ENCODE data around the gene LENG8.
"Not testable (repeated sequence)": the region's sequence is repeated elsewhere in the genome, so short reads cannot be mapped to it uniquely, and the experiment has no call there.

Gene LENG8

GRCh38 chr19:54507824-54508223 is 58.8 kb downstream of the LENG8 start:
- H3K9ac ChIP-seq (ENCODE audit: low read length), result no peak overlapping the region
- H3K36me3 ChIP-seq (replicated peaks; ENCODE audit: insufficient read depth, low read length), result no peaks in the 10 kb centered on the region
- TF ChIP-seq EZH2phosphoT487 (IDR thresholded peaks at IDR 0.05; ENCODE audit: low read length) (no peak), EZH2 (optimal IDR thresholded peaks at IDR 0.05; ENCODE audit: low read depth, low read length) (no peak)
- TF ChIP-seq, protein P1, sequence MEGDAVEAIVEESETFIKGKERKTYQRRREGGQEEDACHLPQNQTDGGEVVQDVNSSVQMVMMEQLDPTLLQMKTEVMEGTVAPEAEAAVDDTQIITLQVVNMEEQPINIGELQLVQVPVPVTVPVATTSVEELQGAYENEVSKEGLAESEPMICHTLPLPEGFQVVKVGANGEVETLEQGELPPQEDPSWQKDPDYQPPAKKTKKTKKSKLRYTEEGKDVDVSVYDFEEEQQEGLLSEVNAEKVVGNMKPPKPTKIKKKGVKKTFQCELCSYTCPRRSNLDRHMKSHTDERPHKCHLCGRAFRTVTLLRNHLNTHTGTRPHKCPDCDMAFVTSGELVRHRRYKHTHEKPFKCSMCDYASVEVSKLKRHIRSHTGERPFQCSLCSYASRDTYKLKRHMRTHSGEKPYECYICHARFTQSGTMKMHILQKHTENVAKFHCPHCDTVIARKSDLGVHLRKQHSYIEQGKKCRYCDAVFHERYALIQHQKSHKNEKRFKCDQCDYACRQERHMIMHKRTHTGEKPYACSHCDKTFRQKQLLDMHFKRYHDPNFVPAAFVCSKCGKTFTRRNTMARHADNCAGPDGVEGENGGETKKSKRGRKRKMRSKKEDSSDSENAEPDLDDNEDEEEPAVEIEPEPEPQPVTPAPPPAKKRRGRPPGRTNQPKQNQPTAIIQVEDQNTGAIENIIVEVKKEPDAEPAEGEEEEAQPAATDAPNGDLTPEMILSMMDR (IDR thresholded peaks at IDR 0.05; ENCODE audit: low read length), result no peak

DNA sequence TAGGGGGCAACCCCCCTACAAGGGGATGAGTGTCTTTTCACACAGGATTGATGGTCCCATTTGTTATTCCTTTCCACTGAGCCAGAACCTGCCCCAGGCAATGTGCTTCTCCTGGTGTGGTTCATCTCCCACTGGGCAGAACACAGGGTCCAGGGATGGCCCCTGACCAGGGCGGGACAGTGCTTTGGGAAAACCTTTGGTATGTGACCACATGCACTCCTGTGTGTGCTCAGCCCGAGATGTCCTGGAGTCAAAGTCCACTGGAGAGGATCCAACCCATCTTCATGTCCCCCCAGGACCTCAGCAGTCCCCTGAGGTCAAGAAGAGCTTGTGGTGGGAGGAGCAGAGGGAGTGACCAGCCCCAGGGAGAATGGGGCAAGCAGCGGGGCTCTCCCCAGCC is 59.5 kb downstream of the LENG8 start:
- peaks cover 60% of the 10 kb centered on the region for H3K27me3 ChIP-seq (replicated peaks; ENCODE audit: insufficient read depth, low read length)

More at GRCh38 chr19:54507824-54508223, 58.8 kb downstream of the LENG8 start:
- no peaks in the 10 kb centered on the region for H3K79me2 ChIP-seq (ENCODE audit: low read length)
- H3K27ac ChIP-seq (ENCODE audit: low read length), result no peak overlapping the region
- H2AFZ ChIP-seq (ENCODE audit: low read length), result no peak overlapping the region
- DNase-seq, result no peak
- peaks cover 60% of the 10 kb centered on the region for H3K27me3 ChIP-seq (replicated peaks; ENCODE audit: insufficient read depth, low read length)
- no peaks in the 10 kb centered on the region for H3F3A ChIP-seq (ENCODE audit: insufficient read depth, low read length)
- H3K9me3 ChIP-seq (replicated peaks; ENCODE audit: insufficient read depth, low read length), result no peaks in the 10 kb centered on the region
- no peak overlapping the region for H3K4me3 ChIP-seq (ENCODE audit: low read length)
- no peaks in the 10 kb centered on the region for H3K4me1 ChIP-seq (ENCODE audit: low read length)
- no peaks in the 10 kb centered on the region for H4K20me1 ChIP-seq (ENCODE audit: insufficient read depth, low read length)
- H3K4me2 ChIP-seq (ENCODE audit: low read depth, low read length), result no peak overlapping the region
- H3K9me2 ChIP-seq (replicated peaks; ENCODE audit: insufficient read depth, low read length), result no peaks in the 10 kb centered on the region

DNA sequence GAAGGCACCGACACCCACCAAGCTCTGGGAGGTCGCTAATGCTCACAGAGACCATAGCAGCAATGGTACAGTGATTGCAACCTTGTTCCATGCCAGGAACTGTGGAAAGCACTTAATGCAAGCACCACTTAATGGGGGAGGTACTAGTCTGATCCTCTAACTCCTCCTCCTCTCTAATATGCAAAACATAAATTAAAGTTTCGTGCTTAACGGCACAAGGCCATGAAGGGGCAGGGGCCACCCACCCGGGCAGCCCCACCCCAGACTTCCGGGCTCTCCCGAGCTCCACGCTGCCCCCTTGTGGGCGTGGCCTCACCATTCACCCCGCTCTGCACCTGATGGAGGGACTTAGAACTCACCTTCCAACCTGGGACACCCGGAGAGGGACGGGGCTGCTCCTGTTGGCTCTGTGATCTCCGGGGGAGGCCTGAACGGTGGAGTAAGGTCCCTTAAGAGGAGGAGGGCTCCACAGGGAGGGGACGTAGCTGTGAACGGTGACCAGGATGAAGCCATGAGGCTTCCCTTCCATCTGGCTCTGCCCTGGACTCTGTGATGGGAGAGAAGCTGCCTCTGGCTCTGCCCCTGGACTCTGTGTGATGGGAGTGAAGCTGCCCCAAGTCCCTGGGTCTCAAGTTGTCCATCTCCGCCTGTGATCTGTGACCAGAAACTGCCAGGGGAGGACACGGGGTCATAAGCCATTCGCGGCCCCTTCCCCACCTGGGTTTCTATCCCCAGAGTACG is 60.4 kb downstream of the LENG8 start:
- not testable (repeated sequence) for H3K4me3 ChIP-seq (ENCODE audit: low read length); H3F3A ChIP-seq (ENCODE audit: insufficient read depth, low read length); H4K20me1 ChIP-seq (ENCODE audit: insufficient read depth, low read length); H2AFZ ChIP-seq (ENCODE audit: low read length); H3K9me3 ChIP-seq (replicated peaks; ENCODE audit: insufficient read depth, low read length); H3K4me1 ChIP-seq (ENCODE audit: low read length); H3K36me3 ChIP-seq (replicated peaks; ENCODE audit: insufficient read depth, low read length); H3K27ac ChIP-seq (ENCODE audit: low read length); H3K9ac ChIP-seq (ENCODE audit: low read length); H3K79me2 ChIP-seq (ENCODE audit: low read length); H3K9me2 ChIP-seq (replicated peaks; ENCODE audit: insufficient read depth, low read length); DNase-seq; H3K4me2 ChIP-seq (ENCODE audit: low read depth, low read length)
- H3K27me3 ChIP-seq (replicated peaks; ENCODE audit: insufficient read depth, low read length), result peaks cover 58% of the 10 kb centered on the region

More for the DNA sequence above, 59.5 kb downstream of the LENG8 start:
- not testable (repeated sequence) for H3K27ac ChIP-seq (ENCODE audit: low read length); H2AFZ ChIP-seq (ENCODE audit: low read length); H3K4me1 ChIP-seq (ENCODE audit: low read length); H3K9ac ChIP-seq (ENCODE audit: low read length); H4K20me1 ChIP-seq (ENCODE audit: insufficient read depth, low read length); H3F3A ChIP-seq (ENCODE audit: insufficient read depth, low read length); H3K4me2 ChIP-seq (ENCODE audit: low read depth, low read length); H3K4me3 ChIP-seq (ENCODE audit: low read length); H3K79me2 ChIP-seq (ENCODE audit: low read length); H3K9me2 ChIP-seq (replicated peaks; ENCODE audit: insufficient read depth, low read length); DNase-seq; H3K36me3 ChIP-seq (replicated peaks; ENCODE audit: insufficient read depth, low read length); H3K9me3 ChIP-seq (replicated peaks; ENCODE audit: insufficient read depth, low read length)
